Stomach (tissue), 4 donors: Measurements from ENCODE around the gene CDK13.

Experiments
- CTCF ChIP-seq, 7 experiments: fragments of 450-650 bp in 4 of 7; fragments of 200-600 bp in 3 of 7; sonication (generic) in 3 of 7; IDR thresholded peaks; one replicate each; pipeline ENCODE4 v1.5.1; 2016 to 2019; ENCODE audit warnings: antibody characterized with exemption in 7 of 7, control low read depth in 2 of 7, mild to moderate bottlenecking in 1 of 7
- POLR2A ChIP-seq, 4 donors: fragments of 450-650 bp; IDR thresholded peaks; one replicate each; pipeline ENCODE4 v1.6.1; 2016; ENCODE audit warnings: antibody characterized with exemption in 4 of 4, control low read depth in 2 of 4, mild to moderate bottlenecking in 1 of 4, moderate library complexity in 1 of 4
- POLR2AphosphoS5 ChIP-seq, 3 donors: sonication (generic); formaldehyde crosslinking; IDR thresholded peaks; one replicate each; pipeline ENCODE4 v1.6.1; 2016; ENCODE audit warnings: antibody characterized with exemption in 3 of 3

- no peak for TF ChIP-seq CTCF (IDR thresholded peaks at IDR 0.05)
- no peak for TF ChIP-seq POLR2AphosphoS5 (IDR thresholded peaks at IDR 0.05)
- TF ChIP-seq POLR2A (IDR thresholded peaks at IDR 0.05) = no peak
Measured at GRCh38 chr7:39936761-39937160, 13.3 kb upstream of the CDK13 start.
